Fibroblast of lung (primary cell): Measurements from ENCODE around the gene DNAJC24.

Experiments used
- EZH2 ChIP-seq: IDR thresholded peaks from 2 replicates; pipeline ENCODE4 v1.5.1; 2012; ENCODE audit warnings: low read length, control low read depth, mild to moderate bottlenecking; ENCODE audit errors: missing control alignments
- TF ChIP-seq, protein P1 (sequence below), 2 donors: IDR thresholded peaks in 1 of 2; conservative IDR thresholded peaks in 1 of 2; 1 replicate in 1 of 2; 2 replicates in 1 of 2; pipeline ENCODE4 v1.5.1; 2011 to 2012; ENCODE audit warnings: low read length in 2 of 2, control low read depth in 1 of 2, inconsistent platforms in 1 of 2, low read depth in 1 of 2, mild to moderate bottlenecking in 1 of 2

GRCh38 chr11:31442086-31442485 lies 72.4 kb downstream of the DNAJC24 start:
- no peak for TF ChIP-seq EZH2
- TF ChIP-seq, protein P1, sequence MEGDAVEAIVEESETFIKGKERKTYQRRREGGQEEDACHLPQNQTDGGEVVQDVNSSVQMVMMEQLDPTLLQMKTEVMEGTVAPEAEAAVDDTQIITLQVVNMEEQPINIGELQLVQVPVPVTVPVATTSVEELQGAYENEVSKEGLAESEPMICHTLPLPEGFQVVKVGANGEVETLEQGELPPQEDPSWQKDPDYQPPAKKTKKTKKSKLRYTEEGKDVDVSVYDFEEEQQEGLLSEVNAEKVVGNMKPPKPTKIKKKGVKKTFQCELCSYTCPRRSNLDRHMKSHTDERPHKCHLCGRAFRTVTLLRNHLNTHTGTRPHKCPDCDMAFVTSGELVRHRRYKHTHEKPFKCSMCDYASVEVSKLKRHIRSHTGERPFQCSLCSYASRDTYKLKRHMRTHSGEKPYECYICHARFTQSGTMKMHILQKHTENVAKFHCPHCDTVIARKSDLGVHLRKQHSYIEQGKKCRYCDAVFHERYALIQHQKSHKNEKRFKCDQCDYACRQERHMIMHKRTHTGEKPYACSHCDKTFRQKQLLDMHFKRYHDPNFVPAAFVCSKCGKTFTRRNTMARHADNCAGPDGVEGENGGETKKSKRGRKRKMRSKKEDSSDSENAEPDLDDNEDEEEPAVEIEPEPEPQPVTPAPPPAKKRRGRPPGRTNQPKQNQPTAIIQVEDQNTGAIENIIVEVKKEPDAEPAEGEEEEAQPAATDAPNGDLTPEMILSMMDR (conservative IDR thresholded peaks at IDR 0.05 in 1 of 2, IDR thresholded peaks at IDR 0.05 in 1 of 2; ENCODE audit: low read depth in 1 of 2, low read length in 2 of 2), result no peak
